Cardiac septum (tissue), 1 donor: ENCODE data around the gene TRMT2A. TPM values are rescaled to one million over a fixed set of nuclear protein-coding genes. Genes with fewer than 3 reads are reported as not detected.
A peak's percentile ranks its signal among the peaks of the same experiment; 100 is the strongest.

Source experiments
- DNase-seq: peaks from one replicate; pipeline ENCODE4 v3.0.0-alpha.2; 2020; ENCODE audit warnings: low spot score
- intact Hi-C: fragments of 100-400 bp; cut with DNase I; formaldehyde crosslinking; loops from one replicate; pipeline ENCODE4 v1.14.0; 2022
- total RNA-seq: library from RNA; stranded (reverse); fragmentation: NEBNext Ultra II Directional; extraction: Animal tissue kit (Norgen Biotek cat#: 25700); gene quantifications from one replicate; pipeline ENCODE4 v1.2.1, GENCODE V29; 2021
- donor health status: DM: no; HTN: no; CAD: no.

The TRMT2A gene
- total RNA-seq, 1 donor from 2014 or later: 24.0 TPM

DNA sequence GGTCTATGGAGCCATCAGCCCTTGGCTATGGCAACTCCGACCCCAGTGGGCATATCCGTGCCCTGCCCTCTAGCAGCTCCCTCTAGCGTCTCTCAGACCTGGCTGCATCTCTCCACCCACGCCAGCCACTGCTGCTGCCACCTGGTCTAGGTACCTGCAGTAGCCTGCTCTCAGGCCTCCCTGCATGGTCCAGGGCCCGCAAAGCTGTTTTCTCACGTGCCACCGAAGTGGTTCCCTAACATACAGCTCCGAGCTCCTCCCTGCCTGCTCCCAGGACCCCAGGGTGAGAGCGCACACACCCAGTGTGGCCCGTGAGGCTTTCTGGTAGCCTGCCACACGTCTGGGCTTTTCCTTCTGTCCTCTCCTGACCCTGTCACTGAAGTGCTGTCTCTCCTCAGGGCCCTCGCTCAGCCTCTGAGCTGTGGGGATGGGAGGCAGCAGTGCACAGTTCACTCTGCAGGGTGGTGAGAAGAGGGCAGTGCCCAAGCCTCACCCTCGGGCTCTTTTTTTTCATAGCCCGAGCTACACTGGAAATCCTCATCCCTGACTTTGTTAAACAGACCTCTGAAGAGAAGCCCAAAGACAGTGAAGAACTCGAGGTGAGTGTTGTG, 22.7 kb downstream of the TRMT2A start:
- intact Hi-C loops: no loop called here
- DNase-seq: peak; percentile 44

DNA sequence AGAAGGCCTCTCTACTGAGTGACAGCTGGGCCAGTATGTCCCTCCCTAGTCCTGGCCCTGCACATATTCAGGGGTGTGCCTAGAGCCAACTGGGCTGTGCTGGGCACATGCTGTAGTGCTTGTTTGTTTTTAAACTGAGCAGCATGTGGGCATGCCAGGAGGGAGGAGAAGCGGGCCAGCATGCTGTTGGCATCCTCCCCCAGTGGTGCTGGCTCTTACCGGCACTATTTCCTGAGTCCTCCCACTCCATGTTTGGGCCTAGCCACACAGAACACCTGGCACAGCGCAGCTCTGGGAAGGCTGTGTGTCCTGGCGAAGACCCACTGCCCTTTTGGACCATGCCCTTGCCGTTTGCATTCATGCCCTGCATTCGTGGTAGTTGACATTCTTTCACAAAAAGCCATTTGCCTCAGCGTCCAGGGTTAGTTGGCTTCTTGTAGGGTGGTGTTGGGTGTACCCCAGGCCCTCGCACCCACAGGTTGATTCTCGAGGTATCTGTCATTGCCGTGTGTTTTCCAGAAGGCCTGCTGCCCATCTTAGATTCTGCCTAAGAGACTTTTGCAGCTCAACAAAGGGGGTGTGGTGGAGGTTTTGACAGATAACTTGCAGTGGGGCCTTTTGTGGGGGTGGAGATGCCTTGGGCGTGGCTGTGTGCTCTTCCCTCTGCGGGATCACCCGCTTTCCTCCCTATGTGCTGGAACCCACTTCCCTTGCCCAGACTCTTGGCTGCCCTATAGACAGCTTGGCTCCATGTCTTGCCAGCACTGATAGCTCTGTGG, 23.4 kb downstream of the TRMT2A start:
- peak; percentile 89 for DNase-seq
- intact Hi-C loops: no loop called here

DNA sequence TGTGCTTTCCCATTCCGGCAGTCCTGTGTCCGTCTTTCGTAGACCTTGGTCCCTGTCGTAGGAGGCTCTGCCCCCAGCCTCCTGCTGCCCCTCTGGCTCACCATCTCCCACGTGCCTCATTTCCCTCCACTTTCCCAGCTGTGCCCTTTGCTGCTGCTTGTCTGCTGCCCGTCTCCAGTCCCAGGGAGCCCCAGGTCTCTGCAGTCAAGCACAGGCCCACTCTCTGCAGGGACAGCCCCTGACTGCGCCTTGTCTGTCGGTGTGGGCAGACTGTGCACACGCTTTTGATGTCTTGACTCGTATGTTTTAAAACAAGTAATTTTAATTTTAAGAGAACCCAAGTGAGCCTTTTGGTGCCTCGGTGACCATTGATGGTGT, 24.6 kb downstream of the TRMT2A start:
- DNase-seq: peak; percentile 46
- intact Hi-C loops: no loop called here

DNA sequence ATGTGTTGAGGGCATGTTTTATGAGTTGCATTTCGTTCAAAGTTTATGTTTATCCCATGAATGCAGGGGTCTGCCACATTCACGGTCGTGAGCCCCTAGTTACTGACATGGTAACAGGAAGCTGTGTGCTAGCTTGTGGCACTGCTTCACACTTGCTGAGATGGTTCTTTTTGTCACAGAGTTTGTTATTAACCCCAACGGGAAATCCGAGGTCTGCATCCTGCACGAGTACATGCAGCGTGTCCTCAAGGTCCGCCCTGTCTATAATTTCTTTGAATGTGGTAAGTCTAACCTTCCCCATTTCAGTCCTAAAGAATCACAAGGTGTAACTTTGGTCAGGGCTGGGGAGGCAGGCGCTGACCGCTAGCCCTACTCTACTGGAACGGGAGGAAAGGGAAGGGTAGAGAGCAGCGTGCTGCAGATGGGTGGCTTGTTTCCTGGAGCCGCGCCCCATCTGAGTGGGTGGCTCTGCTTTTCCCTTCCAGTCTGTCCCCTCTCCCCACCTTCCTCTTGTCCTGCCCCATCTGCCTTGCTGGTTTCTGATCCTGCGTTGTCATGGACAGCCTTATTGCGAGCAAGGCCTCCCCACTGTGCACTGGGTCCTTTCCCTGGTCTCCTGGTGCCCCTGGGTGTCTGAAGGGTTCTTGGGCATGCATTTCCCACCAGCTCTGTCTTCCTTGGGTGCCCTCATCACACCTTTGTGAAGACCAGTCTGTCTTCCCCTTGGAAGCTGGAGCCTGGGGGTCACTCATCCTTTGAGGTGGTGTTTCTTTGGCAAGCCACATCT, 25.1 kb downstream of the TRMT2A start:
- intact Hi-C loops: no loop called here
- DNase-seq: peak; percentile 66

DNA sequence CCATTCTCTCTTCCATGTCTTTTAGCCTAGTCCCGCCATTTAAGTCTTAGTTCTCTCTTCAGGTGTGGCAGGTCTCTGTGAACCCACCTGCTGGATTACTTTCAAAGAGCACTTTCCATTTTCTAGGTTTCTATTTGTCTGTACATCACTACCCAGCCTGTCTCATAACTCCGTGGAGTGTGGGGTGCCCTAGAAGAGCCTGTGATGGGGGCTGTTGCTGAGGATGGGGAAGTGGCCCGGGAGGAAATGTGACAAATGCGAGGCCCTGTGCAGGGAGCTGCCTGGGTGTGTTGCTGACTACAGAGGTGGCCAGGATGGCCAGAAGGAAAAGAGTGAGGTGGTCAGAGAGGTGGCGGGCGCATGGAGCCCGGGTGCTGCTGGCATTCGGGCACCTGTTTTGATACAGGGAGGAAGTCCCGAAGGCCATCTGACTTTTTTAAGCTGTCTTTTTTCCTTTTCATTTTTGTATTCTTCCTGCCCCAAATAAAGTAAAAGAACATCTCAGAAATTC, 26.2 kb downstream of the TRMT2A start:
- peak; percentile 27 for DNase-seq
- intact Hi-C loops: no loop called here

DNA sequence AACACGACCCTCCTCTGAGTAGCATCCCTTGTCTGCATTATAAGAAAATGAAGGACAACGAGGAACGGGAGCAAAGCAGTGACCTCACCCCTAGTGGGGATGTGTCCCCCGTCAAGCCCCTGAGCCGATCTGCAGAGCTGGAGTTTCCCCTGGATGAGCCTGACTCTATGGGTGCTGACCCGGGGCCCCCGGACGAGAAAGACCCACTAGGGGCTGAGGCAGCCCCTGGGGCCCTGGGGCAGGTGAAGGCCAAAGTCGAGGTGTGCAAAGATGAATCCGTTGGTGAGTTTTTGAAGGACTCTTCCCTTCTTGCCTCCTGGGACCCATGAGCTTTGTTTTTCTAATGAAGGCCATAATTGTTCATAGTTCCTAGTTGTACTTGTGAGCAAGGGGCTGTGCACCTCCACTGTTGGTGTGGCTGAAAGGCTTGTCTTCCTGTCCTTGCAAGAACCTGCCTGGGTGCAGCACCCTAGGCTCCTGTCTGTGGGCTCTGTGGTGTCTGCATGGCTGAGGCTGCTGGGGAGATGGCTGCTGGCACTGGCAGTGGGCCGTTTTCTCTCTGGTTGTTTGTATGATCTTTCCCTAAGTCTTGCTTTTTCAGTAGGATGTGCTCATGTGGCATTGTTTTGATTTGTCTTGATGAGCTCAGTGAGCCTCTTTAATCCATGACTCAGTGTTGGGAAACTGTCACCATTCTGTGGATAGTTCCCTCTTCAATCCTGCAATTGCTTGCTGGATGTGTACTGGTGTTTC, 26.9 kb downstream of the TRMT2A start:
- intact Hi-C loops: no loop called here
- peak; percentile 43 for DNase-seq

DNA sequence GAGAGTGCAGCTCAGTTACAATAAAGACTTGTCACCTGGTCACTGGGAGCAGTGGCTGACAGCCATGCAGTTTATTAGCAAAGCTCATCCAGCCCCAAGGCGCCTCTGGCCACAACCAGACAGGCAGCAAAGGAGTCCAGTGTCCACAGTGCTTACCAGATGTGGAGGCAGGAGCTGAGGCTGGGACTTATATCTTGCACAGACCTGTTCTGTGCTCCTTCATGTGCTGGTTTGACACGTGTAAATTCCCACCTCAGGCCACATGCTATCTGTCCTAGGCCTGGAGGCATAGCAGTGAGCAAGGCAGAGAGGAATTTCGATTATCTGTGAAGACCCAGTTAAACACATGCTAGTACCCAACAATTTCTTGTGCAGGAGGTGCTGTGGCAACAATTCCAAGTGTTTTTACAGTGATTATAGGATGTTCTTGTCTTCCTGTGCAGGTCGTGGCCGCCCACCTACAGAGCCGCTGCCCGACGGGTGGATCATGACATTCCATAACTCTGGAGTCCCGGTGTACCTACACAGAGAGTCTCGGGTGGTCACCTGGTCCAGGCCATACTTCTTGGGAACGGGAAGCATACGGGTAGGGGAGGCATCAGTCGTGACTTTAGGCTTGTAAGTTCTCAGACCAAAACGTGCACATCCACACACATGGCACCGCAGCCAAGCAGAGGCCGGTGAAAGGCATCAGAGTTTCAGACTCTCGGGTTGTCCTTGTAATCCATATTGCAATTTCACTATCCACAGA, 27.6 kb downstream of the TRMT2A start:
- DNase-seq: peak; percentile 66
- intact Hi-C loops: no loop called here

DNA sequence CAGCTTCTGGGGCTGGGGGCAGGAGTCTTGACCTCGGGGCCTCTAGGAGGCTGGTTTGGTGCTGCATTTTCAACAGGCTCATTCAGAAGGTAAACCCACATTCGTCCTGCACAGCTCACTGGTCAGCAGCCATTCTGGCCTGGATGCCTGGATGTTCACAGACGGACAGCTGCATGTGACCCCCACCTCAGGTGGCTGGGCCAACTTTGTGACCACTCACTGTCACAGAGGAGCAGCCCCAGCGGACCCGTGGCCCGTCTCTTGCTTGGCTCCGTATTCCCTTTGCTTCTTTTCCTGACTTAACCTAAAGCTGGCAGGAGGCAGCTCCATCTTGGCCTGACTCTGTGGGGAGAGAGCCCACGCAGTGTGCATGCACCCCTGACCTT, 28.8 kb downstream of the TRMT2A start:
- intact Hi-C loops: no loop called here
- DNase-seq: peak; percentile 43

DNA sequence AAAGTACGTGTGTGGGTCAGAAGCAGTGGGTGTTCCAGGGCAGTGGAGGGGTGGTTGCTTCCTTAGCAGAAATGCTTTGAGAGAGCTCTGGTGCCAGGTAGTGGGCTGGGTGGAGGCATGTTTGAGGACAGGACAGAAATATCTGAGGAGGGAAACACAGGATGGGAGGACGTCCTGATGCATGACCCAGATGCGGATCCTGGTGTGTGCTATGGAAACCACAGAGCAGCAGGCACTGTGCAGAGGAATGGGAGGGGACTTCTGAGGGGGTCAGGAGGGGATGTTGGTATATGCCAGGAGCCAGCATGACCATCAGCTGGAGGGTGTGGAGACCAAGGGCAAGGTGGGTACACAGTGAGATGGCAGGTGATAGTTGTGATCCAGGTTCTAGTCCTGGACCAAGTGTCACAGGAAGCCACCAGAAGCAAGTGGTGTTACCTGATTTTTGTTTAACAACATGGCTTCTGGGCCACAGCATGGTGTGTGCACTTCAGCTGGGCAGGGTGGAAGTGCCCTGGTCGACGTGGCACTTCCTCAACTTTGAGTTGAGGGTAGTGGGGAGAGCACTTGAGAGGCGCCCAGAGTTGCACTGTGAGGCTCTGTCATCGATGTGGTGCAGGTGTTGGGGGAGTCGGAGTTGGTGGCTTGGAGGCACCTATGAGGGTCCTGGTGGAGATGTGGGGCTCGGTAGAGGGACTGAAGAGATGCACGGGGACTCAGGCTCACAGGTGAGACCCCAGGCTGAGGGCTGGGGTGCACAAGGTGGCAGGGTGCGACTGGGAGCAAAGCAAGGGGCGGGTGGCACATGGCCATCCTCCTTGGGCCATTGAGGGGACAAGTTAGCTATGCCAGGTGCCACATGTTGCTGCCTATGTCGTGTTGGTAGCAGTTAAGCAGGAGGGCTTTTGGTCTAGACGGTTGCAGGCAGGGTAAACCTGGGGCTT, 29.4 kb downstream of the TRMT2A start:
- intact Hi-C loops: no loop called here
- peak; percentile 39 for DNase-seq

DNA sequence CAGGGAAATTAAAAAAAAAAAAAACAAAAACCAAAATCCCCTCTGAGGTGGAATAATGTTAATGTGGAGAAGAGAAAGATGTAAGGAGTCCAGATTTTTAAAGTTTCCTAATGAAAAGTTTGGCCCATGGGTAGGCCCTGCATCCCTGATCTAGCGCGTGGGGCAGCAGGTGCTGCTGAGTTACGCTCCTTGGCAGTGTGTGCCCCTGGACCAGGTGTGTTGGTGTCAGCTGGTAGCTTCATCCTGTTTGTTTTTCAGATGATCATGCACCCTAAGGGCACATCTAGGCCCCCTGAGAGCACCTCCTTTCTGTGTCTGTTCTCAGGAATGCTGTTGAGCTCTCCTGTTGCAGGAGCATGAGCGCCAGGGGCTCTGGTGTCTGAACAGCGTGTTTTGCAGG, 30.3 kb downstream of the TRMT2A start:
- no peak for DNase-seq
- intact Hi-C loops: no loop called here

DNA sequence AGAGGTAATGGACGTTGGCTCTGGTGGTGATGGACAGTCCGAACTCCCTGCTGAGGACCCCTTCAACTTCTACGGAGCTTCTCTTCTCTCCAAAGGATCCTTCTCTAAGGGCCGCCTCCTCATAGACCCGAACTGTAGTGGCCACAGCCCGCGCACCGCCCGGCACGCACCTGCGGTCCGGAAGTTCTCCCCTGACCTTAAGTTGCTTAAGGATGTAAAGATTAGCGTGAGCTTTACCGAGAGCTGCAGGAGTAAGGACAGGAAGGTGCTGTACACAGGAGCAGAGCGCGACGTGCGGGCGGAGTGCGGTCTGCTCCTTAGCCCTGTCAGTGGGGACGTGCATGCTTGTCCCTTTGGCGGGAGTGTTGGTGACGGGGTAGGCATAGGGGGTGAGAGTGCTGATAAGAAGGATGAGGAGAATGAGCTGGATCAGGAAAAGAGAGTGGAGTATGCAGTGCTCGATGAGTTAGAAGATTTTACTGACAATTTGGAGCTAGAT, 30.9 kb downstream of the TRMT2A start:
- intact Hi-C loops: no loop called here

DNA sequence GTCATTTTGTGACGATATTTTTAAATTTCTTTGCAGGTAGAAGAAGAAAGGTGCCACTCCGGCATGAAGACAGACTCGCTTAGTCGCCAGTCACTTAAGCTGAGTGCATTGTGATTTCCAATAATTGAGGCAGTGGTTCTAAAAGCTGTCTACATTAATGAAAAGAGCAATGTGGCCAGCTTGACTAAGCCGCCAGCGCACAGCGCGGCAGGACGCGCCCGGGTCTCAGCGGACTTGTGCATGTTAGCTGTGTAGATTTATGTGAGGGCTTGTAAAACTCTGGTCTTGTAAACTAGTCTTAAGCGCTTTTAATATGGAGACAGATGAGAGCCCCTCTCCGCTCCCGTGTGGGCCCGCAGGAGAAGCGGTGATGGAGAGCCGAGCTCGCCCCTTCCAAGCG, 31.4 kb downstream of the TRMT2A start:
- intact Hi-C loops: no loop called here
- DNase-seq: peak; percentile 10

More for the DNA sequence above, 30.9 kb downstream of the TRMT2A start:
- DNase-seq: peak; percentile 55

DNA sequence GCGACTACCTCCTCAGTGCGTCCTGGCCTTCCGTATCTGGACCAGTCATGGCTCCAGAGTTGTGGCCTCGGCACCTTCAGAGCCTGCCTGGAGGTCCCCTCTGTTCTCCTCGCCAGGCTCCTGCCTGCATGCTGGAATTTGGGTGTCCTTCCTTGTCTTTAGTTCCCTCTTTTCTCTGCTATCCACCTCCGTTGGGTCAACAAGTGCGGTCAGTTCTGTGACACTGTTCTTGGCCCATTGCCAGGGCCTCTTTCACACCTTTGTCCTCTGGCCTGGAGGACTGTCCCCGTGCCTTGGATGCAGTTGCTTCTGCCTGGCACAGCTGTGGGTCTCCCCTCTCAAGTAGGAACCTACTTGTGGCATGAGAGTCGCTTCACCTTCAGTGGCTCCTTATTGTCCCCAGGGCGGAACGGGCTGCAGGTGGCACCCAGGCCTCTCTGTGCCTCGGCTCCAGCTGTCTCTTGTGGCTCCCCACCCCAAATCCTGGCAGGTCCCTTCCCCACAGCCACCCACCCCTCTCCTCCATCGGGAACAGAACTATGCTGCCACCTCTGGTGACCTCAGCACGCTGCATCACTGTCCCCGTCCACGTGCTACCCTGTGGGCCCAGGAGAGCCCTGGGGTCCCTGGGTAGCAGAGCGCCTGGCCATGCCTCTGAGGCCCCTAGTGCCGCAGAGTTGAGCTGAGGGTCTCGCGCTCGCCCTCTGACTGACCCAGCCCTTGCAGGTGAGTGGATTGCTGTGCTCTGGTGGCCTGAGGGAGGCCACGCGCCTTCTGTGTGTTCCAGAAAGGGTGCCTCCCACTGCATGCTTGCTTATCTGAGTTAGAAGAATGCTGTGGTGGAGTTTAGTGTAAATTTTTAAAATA, 32.2 kb downstream of the TRMT2A start:
- DNase-seq: peak; percentile 71
- intact Hi-C loops: no loop called here

DNA sequence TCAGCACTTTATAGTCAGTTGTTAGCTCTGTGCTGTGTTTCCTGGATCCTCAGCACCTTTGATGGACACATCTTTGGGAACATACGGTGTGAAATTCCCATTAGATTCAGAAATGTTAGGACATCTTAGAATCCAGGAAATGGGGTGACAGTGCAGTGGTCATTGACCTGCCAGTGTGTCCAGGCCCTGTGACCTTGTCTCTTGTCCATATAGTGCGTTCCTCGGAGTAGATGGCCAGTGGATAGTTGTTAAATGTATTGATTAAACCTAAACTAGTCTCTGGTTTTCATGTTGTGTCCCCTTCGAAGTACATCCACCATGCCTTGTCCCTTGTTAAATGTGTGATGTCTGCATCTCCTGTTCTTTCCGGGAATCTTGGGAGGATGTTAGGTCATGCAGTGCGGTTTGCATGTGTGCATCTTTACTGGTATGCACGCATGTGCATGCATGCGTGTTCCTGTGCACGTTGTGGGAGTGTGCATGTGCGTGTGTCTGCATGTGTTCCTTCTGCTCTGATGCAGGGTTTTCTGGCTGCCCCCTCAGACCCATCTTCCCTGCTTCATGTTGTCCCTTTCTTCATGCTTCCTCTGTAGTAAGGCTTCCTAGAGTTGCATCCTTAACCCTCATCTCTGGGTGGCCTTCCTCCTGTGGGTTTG, 33.0 kb downstream of the TRMT2A start:
- intact Hi-C loops: no loop called here
- DNase-seq: no peak

DNA sequence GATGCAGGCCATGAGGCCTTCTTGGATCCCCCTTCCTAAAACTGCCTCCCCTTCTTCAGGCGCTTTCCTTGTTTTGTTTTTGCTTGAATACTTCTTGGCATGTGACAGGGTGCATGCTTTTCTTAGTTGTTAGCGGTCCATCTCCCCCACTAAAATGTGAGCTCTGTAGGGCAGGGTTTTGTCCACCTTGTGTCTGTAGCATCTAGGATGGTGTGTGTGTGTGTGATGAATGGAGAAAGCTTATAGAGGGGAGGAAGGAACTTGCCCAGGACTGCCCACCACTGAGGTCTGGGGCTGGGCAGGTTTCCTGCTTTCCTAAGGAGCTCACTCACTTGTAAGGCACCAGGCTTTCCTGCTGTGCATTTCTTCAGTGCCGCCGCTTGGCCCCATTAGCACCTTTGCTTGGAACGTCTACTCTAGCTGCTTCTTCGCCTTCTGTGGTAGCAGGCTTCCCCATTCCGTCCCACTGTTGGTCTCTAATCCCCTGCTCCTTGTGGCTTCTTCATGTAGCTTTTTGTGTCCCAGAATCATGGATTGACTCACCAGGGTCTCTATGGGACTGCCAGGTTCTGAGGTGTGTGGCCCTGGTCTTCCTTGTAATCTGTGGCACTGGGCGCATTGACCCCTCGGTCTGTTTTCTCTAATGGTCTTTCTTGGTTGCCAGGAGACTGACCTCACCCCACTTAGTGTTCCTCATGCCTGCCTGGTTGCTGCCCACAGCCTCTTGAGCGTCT, 33.7 kb downstream of the TRMT2A start:
- DNase-seq: peak; percentile 59
- intact Hi-C loops: no loop called here
